Suprapubic skin (tissue), 4 donors: Measurements from ENCODE around the gene RRP12.

Experiments used
- EP300 ChIP-seq: sonication (generic); formaldehyde crosslinking; IDR thresholded peaks from one replicate; pipeline ENCODE4 v1.6.1; 2017; ENCODE audit warnings: antibody characterized with exemption
- POLR2A ChIP-seq, 2 donors: fragments of 450-650 bp; IDR thresholded peaks; one replicate each; pipeline ENCODE4 v1.6.1; 2017; ENCODE audit warnings: antibody characterized with exemption in 2 of 2, mild to moderate bottlenecking in 2 of 2, moderate library complexity in 2 of 2
- POLR2AphosphoS5 ChIP-seq, 3 donors: sonication (generic); formaldehyde crosslinking; IDR thresholded peaks; one replicate each; pipeline ENCODE4 v1.6.1; 2017; ENCODE audit warnings: antibody characterized with exemption in 3 of 3
- TF ChIP-seq, protein P1 (sequence below), 2 donors: fragments of 200-600 bp in 1 of 2; fragments of 450-650 bp in 1 of 2; sonication (generic) in 1 of 2; IDR thresholded peaks; one replicate each; pipeline ENCODE4 v1.5.1; 2016 to 2019; ENCODE audit warnings: antibody characterized with exemption in 2 of 2, mild to moderate bottlenecking in 1 of 2, moderate library complexity in 1 of 2

DNA sequence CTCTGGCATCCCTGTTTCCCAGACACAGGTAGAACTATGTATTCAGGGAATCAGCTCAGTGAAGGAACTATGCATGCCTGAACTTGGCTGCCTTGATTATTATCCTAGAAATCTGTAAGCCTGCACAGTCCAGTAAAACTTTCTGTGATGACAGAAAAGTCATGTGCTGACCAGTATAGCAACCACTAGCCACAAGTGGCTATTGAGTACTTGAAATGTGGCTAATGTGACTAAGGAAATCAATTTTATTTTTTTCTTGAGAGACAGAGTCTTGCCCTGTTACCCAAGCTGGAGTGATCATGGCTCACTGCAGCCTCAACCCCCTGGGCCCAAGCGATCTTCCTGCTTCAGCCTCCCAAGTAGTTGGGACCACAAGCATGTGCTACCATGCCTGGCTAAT, 41.1 kb upstream of the RRP12 start:
- TF ChIP-seq, protein P1, sequence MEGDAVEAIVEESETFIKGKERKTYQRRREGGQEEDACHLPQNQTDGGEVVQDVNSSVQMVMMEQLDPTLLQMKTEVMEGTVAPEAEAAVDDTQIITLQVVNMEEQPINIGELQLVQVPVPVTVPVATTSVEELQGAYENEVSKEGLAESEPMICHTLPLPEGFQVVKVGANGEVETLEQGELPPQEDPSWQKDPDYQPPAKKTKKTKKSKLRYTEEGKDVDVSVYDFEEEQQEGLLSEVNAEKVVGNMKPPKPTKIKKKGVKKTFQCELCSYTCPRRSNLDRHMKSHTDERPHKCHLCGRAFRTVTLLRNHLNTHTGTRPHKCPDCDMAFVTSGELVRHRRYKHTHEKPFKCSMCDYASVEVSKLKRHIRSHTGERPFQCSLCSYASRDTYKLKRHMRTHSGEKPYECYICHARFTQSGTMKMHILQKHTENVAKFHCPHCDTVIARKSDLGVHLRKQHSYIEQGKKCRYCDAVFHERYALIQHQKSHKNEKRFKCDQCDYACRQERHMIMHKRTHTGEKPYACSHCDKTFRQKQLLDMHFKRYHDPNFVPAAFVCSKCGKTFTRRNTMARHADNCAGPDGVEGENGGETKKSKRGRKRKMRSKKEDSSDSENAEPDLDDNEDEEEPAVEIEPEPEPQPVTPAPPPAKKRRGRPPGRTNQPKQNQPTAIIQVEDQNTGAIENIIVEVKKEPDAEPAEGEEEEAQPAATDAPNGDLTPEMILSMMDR (IDR thresholded peaks at IDR 0.05), result no peak
- TF ChIP-seq POLR2A (IDR thresholded peaks at IDR 0.05) (no peak), EP300 (no peak), POLR2AphosphoS5 (IDR thresholded peaks at IDR 0.05) (no peak)
